ENCODE data around the gene NFKBIE.

NFKBIE gene

GRCh38 chr6:44272999-44273566, 7.7 kb upstream of the NFKBIE start:
- Histone ChIP-seq H3K27me3 (ENCODE audit: insufficient read depth, low read length, poor library complexity, severe bottlenecking) (no peaks in the 10 kb centered on the region), H3K9ac (ENCODE audit: low read depth, low read length, poor library complexity, severe bottlenecking) (no peak overlapping the region), H4K20me1 (ENCODE audit: insufficient read depth, low read length, poor library complexity, severe bottlenecking) (no peaks in the 10 kb centered on the region), H3K36me3 (ENCODE audit: insufficient read depth, low read length) (no peaks in the 10 kb centered on the region), H3K4me1 (ENCODE audit: insufficient read depth, low read length, poor library complexity, severe bottlenecking) (peaks cover 12% of the 10 kb centered on the region), H3K79me2 (ENCODE audit: insufficient read depth, low read length) (no peaks in the 10 kb centered on the region), H3K9me2 (replicated peaks; ENCODE audit: low read depth, low read length) (no peaks in the 10 kb centered on the region), H3F3A (ENCODE audit: low read depth) (no peaks in the 10 kb centered on the region), H3K4me2 (ENCODE audit: low read depth, low read length, poor library complexity, severe bottlenecking) (no peak overlapping the region), H2AFZ (ENCODE audit: low read length) (no peak overlapping the region), H3K4me3 (ENCODE audit: low read length, poor library complexity, severe bottlenecking) (no peak overlapping the region), H3K9me3 (ENCODE audit: insufficient read depth, low read depth, low read length) (no peaks in the 10 kb centered on the region)
- TF ChIP-seq EZH2phosphoT487 (IDR thresholded peaks at IDR 0.05; ENCODE audit: borderline replicate concordance) (no peak), CTCF (conservative IDR thresholded peaks at IDR 0.05; ENCODE audit: low read length) (no peak)

DNA sequence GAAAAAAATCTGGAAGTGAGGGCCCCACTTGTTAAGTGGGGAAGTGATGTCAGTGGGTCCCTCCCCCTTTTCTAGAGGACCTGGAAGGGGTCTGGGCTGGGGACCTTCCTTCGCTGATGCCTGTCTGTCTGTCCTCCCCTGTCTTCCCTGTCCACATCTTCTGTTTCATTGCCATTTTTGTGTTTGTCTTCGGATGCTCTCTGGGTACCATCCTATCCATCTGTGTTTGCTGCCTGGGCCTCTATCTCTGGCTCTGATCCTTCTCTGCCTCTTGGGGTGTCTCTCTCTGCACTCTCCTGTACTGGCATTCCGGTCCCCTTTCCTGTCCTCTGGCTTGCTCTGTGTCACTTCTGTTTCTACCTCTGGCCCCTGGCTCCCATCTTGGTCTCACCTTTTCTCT, 7.2 kb upstream of the NFKBIE start:
- Histone ChIP-seq H3K79me2 (ENCODE audit: insufficient read depth, low read length) (no peaks in the 10 kb centered on the region), H3K9me3 (ENCODE audit: insufficient read depth, low read depth, low read length) (no peaks in the 10 kb centered on the region), H3K4me3 (ENCODE audit: low read length, poor library complexity, severe bottlenecking) (no peak overlapping the region), H3F3A (ENCODE audit: low read depth) (no peaks in the 10 kb centered on the region), H3K9me2 (replicated peaks; ENCODE audit: low read depth, low read length) (no peaks in the 10 kb centered on the region), H3K4me2 (ENCODE audit: low read depth, low read length, poor library complexity, severe bottlenecking) (no peak overlapping the region), H3K9ac (ENCODE audit: low read depth, low read length, poor library complexity, severe bottlenecking) (no peak overlapping the region), H2AFZ (ENCODE audit: low read length) (no peak overlapping the region), H3K27me3 (ENCODE audit: insufficient read depth, low read length, poor library complexity, severe bottlenecking) (no peaks in the 10 kb centered on the region), H3K36me3 (ENCODE audit: insufficient read depth, low read length) (no peaks in the 10 kb centered on the region), H4K20me1 (ENCODE audit: insufficient read depth, low read length, poor library complexity, severe bottlenecking) (no peaks in the 10 kb centered on the region), H3K4me1 (ENCODE audit: insufficient read depth, low read length, poor library complexity, severe bottlenecking) (peaks cover 12% of the 10 kb centered on the region)
- TF ChIP-seq CTCF (conservative IDR thresholded peaks at IDR 0.05; ENCODE audit: low read length), result no peak
- no peak for TF ChIP-seq EZH2phosphoT487 (IDR thresholded peaks at IDR 0.05; ENCODE audit: borderline replicate concordance)

- H3K9me3 ChIP-seq (ENCODE audit: insufficient read depth, low read depth, low read length), result no peaks in the 10 kb centered on the region
- H3K9me2 ChIP-seq (replicated peaks; ENCODE audit: low read depth, low read length), result no peaks in the 10 kb centered on the region
- H3K4me2 ChIP-seq (ENCODE audit: low read depth, low read length, poor library complexity, severe bottlenecking), result no peak overlapping the region
- H3K36me3 ChIP-seq (ENCODE audit: insufficient read depth, low read length), result no peaks in the 10 kb centered on the region
- no peak overlapping the region for H2AFZ ChIP-seq (ENCODE audit: low read length)
- TF ChIP-seq CTCF (conservative IDR thresholded peaks at IDR 0.05; ENCODE audit: low read length), result no peak
- no peak overlapping the region for H3K4me3 ChIP-seq (ENCODE audit: low read length, poor library complexity, severe bottlenecking)
- H3K27me3 ChIP-seq (ENCODE audit: insufficient read depth, low read length, poor library complexity, severe bottlenecking), result no peaks in the 10 kb centered on the region
- peaks cover 12% of the 10 kb centered on the region for H3K4me1 ChIP-seq (ENCODE audit: insufficient read depth, low read length, poor library complexity, severe bottlenecking)
- H4K20me1 ChIP-seq (ENCODE audit: insufficient read depth, low read length, poor library complexity, severe bottlenecking), result no peaks in the 10 kb centered on the region
- no peaks in the 10 kb centered on the region for H3F3A ChIP-seq (ENCODE audit: low read depth)
- H3K79me2 ChIP-seq (ENCODE audit: insufficient read depth, low read length), result no peaks in the 10 kb centered on the region
- no peak overlapping the region for H3K9ac ChIP-seq (ENCODE audit: low read depth, low read length, poor library complexity, severe bottlenecking)
These were observed 6.6 kb upstream of the NFKBIE start for GRCh38 chr6:44271914-44272313.
